Panc1 (cell line): ENCODE data around the gene AKAP5. TPM values are rescaled to one million over a fixed set of nuclear protein-coding genes. Genes with fewer than 3 reads are reported as not detected.

ENCODE experiments used
- ATAC-seq: fragments of 200-7000 bp; cut with Tn5 transposase; 2 replicates; pipeline ENCODE4 v1.9.1; 2020; ENCODE audit warnings: mild to moderate bottlenecking, moderate library complexity
- BruUV-seq: library from RNA; stranded (reverse); fragments of 400-500 nt; replicated peaks from 2 replicates; lab custom pipeline; 2021; lab: Mats Ljungman, UMichigan
- CTCF ChIA-PET: fragments of 300-600 bp; sonication (Branson Sonifier 250); formaldehyde crosslinking; loops from one replicate; lab custom pipeline; 2022; ENCODE audit warnings: antibody characterized with exemption; lab: Charles Lee
- POLR2A ChIA-PET: fragments of 300-600 bp; sonication (Branson Sonifier 250); formaldehyde crosslinking; loops from one replicate; lab custom pipeline; 2022; ENCODE audit warnings: antibody characterized with exemption; lab: Charles Lee
- DNase-seq: peaks from one replicate; pipeline ENCODE4 v3.0.0-alpha.2; 2010; ENCODE audit warnings: low read depth, low spot score
- H3K27ac ChIP-seq: 2 replicates; pipeline ENCODE4 v1.5.1; 2011; ENCODE audit warnings: mild to moderate bottlenecking, low read length, inconsistent platforms
- H3K27me3 ChIP-seq: fragments of 200-500 bp; sonication (Bioruptor generic); 2 replicates; pipeline ENCODE4 v1.6.0; 2014; ENCODE audit warnings: low read length, inconsistent platforms; ENCODE audit not compliant: control insufficient read depth, insufficient read depth
- H3K36me3 ChIP-seq: fragments of 200-500 bp; sonication (Bioruptor generic); 2 replicates; pipeline ENCODE4 v1.5.1; 2014; ENCODE audit warnings: inconsistent platforms, mild to moderate bottlenecking, low read length, moderate library complexity; ENCODE audit not compliant: control insufficient read depth, insufficient read depth
- H3K4me1 ChIP-seq: 2 replicates; pipeline ENCODE4 v1.5.1; 2011; ENCODE audit warnings: inconsistent platforms, mild to moderate bottlenecking, low read length, moderate library complexity; ENCODE audit not compliant: control insufficient read depth, insufficient read depth
- H3K4me3 ChIP-seq, 2 experiments: 2 replicates each; pipeline ENCODE4 v1.5.1; 2011 to 2012; ENCODE audit warnings: low read depth in 2 of 2, low read length in 2 of 2, mild to moderate bottlenecking in 2 of 2, inconsistent platforms in 1 of 2, moderate library complexity in 1 of 2
- H3K9me3 ChIP-seq: fragments of 200-500 bp; sonication (Bioruptor generic); 2 replicates; pipeline ENCODE4 v1.5.1; 2014; ENCODE audit warnings: low read depth, mild to moderate bottlenecking, inconsistent platforms, low read length, moderate library complexity; ENCODE audit not compliant: control insufficient read depth, insufficient read depth
- CTCF ChIP-seq: fragments of 450-650 bp; IDR thresholded peaks from 2 replicates; pipeline ENCODE4 v1.5.1; 2017; ENCODE audit warnings: mild to moderate bottlenecking
- POLR2AphosphoS5 ChIP-seq: IDR thresholded peaks from 2 replicates; pipeline ENCODE4 v1.6.1; 2012; ENCODE audit warnings: mild to moderate bottlenecking, low read depth, low read length, moderate library complexity
- REST ChIP-seq, 2 experiments: IDR thresholded peaks; 2 replicates each; pipeline ENCODE4 v1.6.1; 2011 to 2012; ENCODE audit warnings: low read depth in 2 of 2, control low read depth in 1 of 2, low read length in 1 of 2, mild to moderate bottlenecking in 1 of 2, moderate library complexity in 1 of 2; ENCODE audit not compliant: insufficient read depth in 1 of 2
- SIN3A ChIP-seq: IDR thresholded peaks from 2 replicates; pipeline ENCODE4 v1.6.1; 2012; ENCODE audit warnings: low read depth, mild to moderate bottlenecking, low read length, moderate library complexity, borderline replicate concordance; ENCODE audit not compliant: insufficient read depth
- TCF7L2 ChIP-seq: IDR thresholded peaks from 2 replicates; pipeline ENCODE4 v1.6.1; 2011; ENCODE audit warnings: mild to moderate bottlenecking, low read depth, low read length, inconsistent platforms
- in situ Hi-C: cut with HindIII; loops from 2 replicates; pipeline ENCODE4 v1.10.0; 2016; ENCODE audit warnings: low sequenced_read_pairs, low pct_unique_long_range_greater_than_20kb
- intact Hi-C: fragments of 100-400 bp; cut with micrococcal nuclease; formaldehyde crosslinking; loops from one replicate; pipeline ENCODE4 v1.10.0; 2022; ENCODE audit not compliant: unreplicated experiment
- total RNA-seq: library from RNA; stranded (reverse); gene quantifications from one replicate; pipeline ENCODE4 v1.2.1, GENCODE V29; 2021; ENCODE audit not compliant: unreplicated experiment

Gene AKAP5
- total RNA-seq, 1 experiment from 2014 or later, result 0.64 TPM

- no peaks in the 10 kb centered on the region; the same call in 1 of the 2 replicates for H3K36me3 ChIP-seq
- DNase-seq (no peak), ATAC-seq (no peak)
- in situ Hi-C loops, result no loop called here
- POLR2A ChIA-PET, result interaction anchor here (0.6 kb wide), 1 partner anchor 127 kb away, joined by 5 read pairs; no protein-coding TSS in a partner anchor
- intact Hi-C loops, result no loop called here
- CTCF ChIA-PET, result no interaction called here
- H3K27ac ChIP-seq, result peak overlapping the region; percentile 57
- H3K4me3 ChIP-seq, result no peak overlapping the region
- H3K4me1 ChIP-seq, result peaks cover 33% of the 10 kb centered on the region
- H3K27me3 ChIP-seq, result no peaks in the 10 kb centered on the region
- no peaks in the 10 kb centered on the region for H3K9me3 ChIP-seq
- no TSS peak for BruUV-seq
- TF ChIP-seq POLR2AphosphoS5 (no peak), SIN3A (no peak), CTCF (no peak), REST (IDR thresholded peaks at IDR 0.05; ENCODE audit: insufficient read depth in 1 of 2, low read depth in 2 of 2, low read length in 1 of 2) (no peak), TCF7L2 (no peak)
These were observed 43.7 kb downstream of the AKAP5 start for GRCh38 chr14:64509036-64509435.

- Histone ChIP-seq H3K27ac (peak overlapping the region; percentile 42), H3K4me1 (peaks cover 33% of the 10 kb centered on the region), H3K36me3 (no peaks in the 10 kb centered on the region; the same call in 1 of the 2 replicates), H3K27me3 (no peaks in the 10 kb centered on the region), H3K4me3 (no peak overlapping the region), H3K9me3 (no peaks in the 10 kb centered on the region)
- intact Hi-C loops (no loop called here), in situ Hi-C loops (no loop called here)
- TF ChIP-seq SIN3A (no peak), TCF7L2 (no peak), POLR2AphosphoS5 (no peak), CTCF (peak; percentile 82), REST (IDR thresholded peaks at IDR 0.05; ENCODE audit: insufficient read depth in 1 of 2, low read depth in 2 of 2, low read length in 1 of 2) (no peak)
- CTCF ChIA-PET, result no interaction called here
- peak; percentile 54 for DNase-seq
- ATAC-seq, result peak; percentile 72
- POLR2A ChIA-PET, result interaction anchor here (0.6 kb wide), 1 partner anchor 29 kb away, joined by 15 read pairs; no protein-coding TSS in a partner anchor
- BruUV-seq, result no TSS peak
These were observed 45.7 kb downstream of the AKAP5 start for GRCh38 chr14:64510825-64511671.
